ENCODE measurements around the gene CDK9.
A peak's percentile ranks its signal among the peaks of the same experiment; 100 is the strongest.

Gene CDK9

GRCh38 chr9:127838375-127839078 lies 52.7 kb downstream of the CDK9 start:
- peaks cover 49% of the 10 kb centered on the region for H3K4me1 Mint-ChIP-seq
- no peaks in the 10 kb centered on the region for H3K36me3 Mint-ChIP-seq (ENCODE audit: low read depth)
- no peaks in the 10 kb centered on the region for H3K27me3 Mint-ChIP-seq (ENCODE audit: low read depth, poor library complexity)
- TF ChIP-seq CTCF (IDR thresholded peaks at IDR 0.05) = no peak
- H3K27ac Mint-ChIP-seq = peak overlapping the region; percentile 19
- H3K9me3 Mint-ChIP-seq = no peaks in the 10 kb centered on the region
- H3K4me3 Mint-ChIP-seq = peak overlapping the region; percentile 11
- peak; percentile 41 for DNase-seq

All from nephron progenitor cell (in vitro differentiated cells).